Temporal lobe (tissue), 1 donor: ENCODE data around the gene TIGIT. TPM values are rescaled to one million over a fixed set of nuclear protein-coding genes. Genes with fewer than 3 reads are reported as not detected.

Experiments used
- total RNA-seq: library from RNA; depleted of rRNA; stranded (reverse); fragments of >200 nt; gene quantifications from one replicate; pipeline ENCODE4 v1.2.3, GENCODE V29; 2014

Gene TIGIT
- total RNA-seq, 1 donor from 2014 or later = under 0.01 TPM

Other genes starting within 250 kb of the TIGIT start
- gene CCDC191, start 237.5 kb upstream of the TIGIT start, total RNA-seq = 3.4 TPM
- 10.8 TPM for gene QTRT2, start 237.3 kb upstream of the TIGIT start, total RNA-seq
- 0.49 TPM for gene DRD3, start 115.0 kb upstream of the TIGIT start, total RNA-seq
- gene ZNF80, start 56.5 kb upstream of the TIGIT start, total RNA-seq = not detected